DND-41 (cell line): Measurements from ENCODE around the gene KIAA0753.

Source experiments
- CTCF ChIP-seq: IDR thresholded peaks from 2 replicates; pipeline ENCODE4 v1.5.1; 2012; ENCODE audit warnings: borderline replicate concordance, low read length, moderate library complexity, mild to moderate bottlenecking; ENCODE audit not compliant: poor library complexity, severe bottlenecking; ENCODE audit errors: extremely low read depth
- EZH2 ChIP-seq: IDR thresholded peaks from 3 replicates; pipeline ENCODE4 v1.6.1; 2012; ENCODE audit warnings: borderline replicate concordance, low read depth, mild to moderate bottlenecking, moderate library complexity, low read length, inconsistent platforms; ENCODE audit not compliant: severe bottlenecking

- TF ChIP-seq CTCF (no peak), EZH2 (no peak)
Measured at GRCh38 chr17:6588165-6588564, 52.3 kb downstream of the KIAA0753 start.
